A549 (cell line): ENCODE measurements around the gene VPS35L.

Source experiments
- MAFK ChIP-seq: fragments of 450-650 bp; IDR thresholded peaks from 2 replicates; pipeline ENCODE4 v1.6.1; 2014; ENCODE audit not compliant: partially characterized antibody
- RNF2 ChIP-seq: fragments of 200-600 bp; sonication (generic); IDR thresholded peaks from 2 replicates; pipeline ENCODE4 v1.6.1; 2016; ENCODE audit warnings: low read depth, mild to moderate bottlenecking, antibody characterized with exemption, moderate library complexity, borderline replicate concordance
- TF ChIP-seq, protein P1 (sequence below): fragments of >200 bp; sonication (Bioruptor Twin); formaldehyde crosslinking; IDR thresholded peaks from 3 replicates; pipeline ENCODE4 v1.5.1; 2016

DNA sequence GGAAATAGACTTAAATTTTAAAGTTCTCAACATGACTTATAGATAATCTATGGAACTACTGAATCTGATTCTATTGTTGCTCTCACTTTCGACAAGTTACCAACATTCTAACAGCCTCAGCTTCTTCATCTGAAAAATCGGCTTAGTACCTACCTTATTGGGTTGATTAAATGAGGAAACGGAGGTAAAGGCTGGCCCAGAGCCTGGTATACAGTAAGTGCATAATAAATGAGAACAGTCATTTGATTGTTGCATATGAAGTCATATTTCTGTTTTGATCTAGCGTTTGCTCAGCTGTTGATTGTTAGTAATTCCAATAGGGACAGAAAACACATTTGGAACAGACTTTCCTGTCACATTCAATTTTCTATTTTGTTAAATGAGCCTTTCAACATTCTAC lies 4.6 kb downstream of the VPS35L start:
- TF ChIP-seq MAFK (no peak), RNF2 (no peak)
- TF ChIP-seq, protein P1, sequence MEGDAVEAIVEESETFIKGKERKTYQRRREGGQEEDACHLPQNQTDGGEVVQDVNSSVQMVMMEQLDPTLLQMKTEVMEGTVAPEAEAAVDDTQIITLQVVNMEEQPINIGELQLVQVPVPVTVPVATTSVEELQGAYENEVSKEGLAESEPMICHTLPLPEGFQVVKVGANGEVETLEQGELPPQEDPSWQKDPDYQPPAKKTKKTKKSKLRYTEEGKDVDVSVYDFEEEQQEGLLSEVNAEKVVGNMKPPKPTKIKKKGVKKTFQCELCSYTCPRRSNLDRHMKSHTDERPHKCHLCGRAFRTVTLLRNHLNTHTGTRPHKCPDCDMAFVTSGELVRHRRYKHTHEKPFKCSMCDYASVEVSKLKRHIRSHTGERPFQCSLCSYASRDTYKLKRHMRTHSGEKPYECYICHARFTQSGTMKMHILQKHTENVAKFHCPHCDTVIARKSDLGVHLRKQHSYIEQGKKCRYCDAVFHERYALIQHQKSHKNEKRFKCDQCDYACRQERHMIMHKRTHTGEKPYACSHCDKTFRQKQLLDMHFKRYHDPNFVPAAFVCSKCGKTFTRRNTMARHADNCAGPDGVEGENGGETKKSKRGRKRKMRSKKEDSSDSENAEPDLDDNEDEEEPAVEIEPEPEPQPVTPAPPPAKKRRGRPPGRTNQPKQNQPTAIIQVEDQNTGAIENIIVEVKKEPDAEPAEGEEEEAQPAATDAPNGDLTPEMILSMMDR = no peak
